ENCODE measurements around the gene ABCG4. TPM values are rescaled to one million over a fixed set of nuclear protein-coding genes. Genes with fewer than 3 reads are reported as not detected.

ABCG4 gene
- total and polyA plus RNA-seq, 2 experiments from 2014 or later, result 0.58 to 1.0 TPM

DNA sequence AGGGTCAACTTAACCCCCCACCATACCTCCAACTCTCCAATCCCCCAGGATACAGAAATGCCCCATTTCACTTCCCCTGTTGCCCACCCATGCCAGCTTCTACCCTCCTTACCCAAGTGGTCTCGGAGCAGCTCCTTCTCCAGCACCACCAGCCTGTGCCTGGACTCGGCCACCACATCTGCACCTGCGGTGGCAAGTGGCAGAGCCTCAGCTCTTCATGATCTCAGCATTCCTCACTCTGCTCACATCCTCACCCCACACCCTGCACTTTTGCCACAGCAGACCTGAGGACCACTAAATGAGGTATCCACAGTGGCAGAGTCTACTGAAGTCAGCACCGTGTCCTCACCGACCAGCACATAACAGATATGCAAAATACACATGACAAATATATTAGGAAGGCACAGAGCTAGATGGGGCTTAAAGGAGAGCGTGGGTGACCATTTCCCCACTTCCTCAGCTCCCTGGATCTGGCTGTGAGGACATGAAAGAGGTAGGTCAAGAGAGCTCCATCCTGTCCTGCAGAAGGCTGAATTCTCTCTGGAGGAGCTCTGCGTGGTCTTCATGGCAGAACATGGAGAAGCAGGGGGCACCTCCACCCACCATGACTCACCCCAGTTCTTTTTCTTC is 46.1 kb downstream of the ABCG4 start:
- peaks cover 3% of the 10 kb centered on the region; the same call in 1 of the 2 replicates for H3K4me1 ChIP-seq (ENCODE audit: insufficient read depth)
- peak overlapping the region; percentile 86; the same call in 1 of the 2 replicates for H2AFZ ChIP-seq
- peaks cover 5% of the 10 kb centered on the region for H3K27me3 Mint-ChIP-seq (ENCODE audit: insufficient read depth, low read depth, poor library complexity)
- peak overlapping the region; percentile 25; the same call in 1 of the 2 replicates for H3K4me3 ChIP-seq
- no peak overlapping the region; the same call in 1 of the 2 replicates for H3K4me2 ChIP-seq
- no peaks in the 10 kb centered on the region for H3K36me3 Mint-ChIP-seq (ENCODE audit: low read depth)
- DNase-seq (ENCODE audit: low spot score) (no peak), ATAC-seq (no peak)
- peaks cover 21% of the 10 kb centered on the region for H3K4me1 Mint-ChIP-seq
- no peaks in the 10 kb centered on the region for H3K27me3 ChIP-seq (ENCODE audit: insufficient read depth)
- H3K27ac Mint-ChIP-seq, result no peak overlapping the region
- H3K36me3 ChIP-seq (ENCODE audit: insufficient read depth), result no peaks in the 10 kb centered on the region
- no peaks in the 10 kb centered on the region for H3F3A ChIP-seq (replicated peaks; ENCODE audit: low read depth)
- H3K79me2 ChIP-seq (replicated peaks; ENCODE audit: insufficient read depth), result no peaks in the 10 kb centered on the region
- TF ChIP-seq STAT1 (IDR thresholded peaks at IDR 0.05; ENCODE audit: unreplicated experiment) (no peak), ZNF114 (CRISPR knock-in tag; IDR thresholded peaks at IDR 0.05) (no peak), JUNB (IDR thresholded peaks at IDR 0.05; ENCODE audit: unreplicated experiment) (no peak), CREB1 (CRISPR knock-in tag; IDR thresholded peaks at IDR 0.05; ENCODE audit: low read depth) (no peak), POLR2AphosphoS5 (IDR thresholded peaks at IDR 0.05; ENCODE audit: low read depth) (no peak), ZNF331 (CRISPR knock-in tag; IDR thresholded peaks at IDR 0.05; ENCODE audit: low read depth) (no peak), EZH2phosphoT487 (IDR thresholded peaks at IDR 0.05; ENCODE audit: unreplicated experiment) (no peak), EZH2 (IDR thresholded peaks at IDR 0.05; ENCODE audit: low read depth, unreplicated experiment) (no peak), NANOG (IDR thresholded peaks at IDR 0.05; ENCODE audit: borderline replicate concordance) (no peak)
- TF ChIP-seq, protein P1, sequence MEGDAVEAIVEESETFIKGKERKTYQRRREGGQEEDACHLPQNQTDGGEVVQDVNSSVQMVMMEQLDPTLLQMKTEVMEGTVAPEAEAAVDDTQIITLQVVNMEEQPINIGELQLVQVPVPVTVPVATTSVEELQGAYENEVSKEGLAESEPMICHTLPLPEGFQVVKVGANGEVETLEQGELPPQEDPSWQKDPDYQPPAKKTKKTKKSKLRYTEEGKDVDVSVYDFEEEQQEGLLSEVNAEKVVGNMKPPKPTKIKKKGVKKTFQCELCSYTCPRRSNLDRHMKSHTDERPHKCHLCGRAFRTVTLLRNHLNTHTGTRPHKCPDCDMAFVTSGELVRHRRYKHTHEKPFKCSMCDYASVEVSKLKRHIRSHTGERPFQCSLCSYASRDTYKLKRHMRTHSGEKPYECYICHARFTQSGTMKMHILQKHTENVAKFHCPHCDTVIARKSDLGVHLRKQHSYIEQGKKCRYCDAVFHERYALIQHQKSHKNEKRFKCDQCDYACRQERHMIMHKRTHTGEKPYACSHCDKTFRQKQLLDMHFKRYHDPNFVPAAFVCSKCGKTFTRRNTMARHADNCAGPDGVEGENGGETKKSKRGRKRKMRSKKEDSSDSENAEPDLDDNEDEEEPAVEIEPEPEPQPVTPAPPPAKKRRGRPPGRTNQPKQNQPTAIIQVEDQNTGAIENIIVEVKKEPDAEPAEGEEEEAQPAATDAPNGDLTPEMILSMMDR (conservative IDR thresholded peaks at IDR 0.05; ENCODE audit: low read depth in 2 of 2), result no peak
- TF ChIP-seq, protein P2, sequence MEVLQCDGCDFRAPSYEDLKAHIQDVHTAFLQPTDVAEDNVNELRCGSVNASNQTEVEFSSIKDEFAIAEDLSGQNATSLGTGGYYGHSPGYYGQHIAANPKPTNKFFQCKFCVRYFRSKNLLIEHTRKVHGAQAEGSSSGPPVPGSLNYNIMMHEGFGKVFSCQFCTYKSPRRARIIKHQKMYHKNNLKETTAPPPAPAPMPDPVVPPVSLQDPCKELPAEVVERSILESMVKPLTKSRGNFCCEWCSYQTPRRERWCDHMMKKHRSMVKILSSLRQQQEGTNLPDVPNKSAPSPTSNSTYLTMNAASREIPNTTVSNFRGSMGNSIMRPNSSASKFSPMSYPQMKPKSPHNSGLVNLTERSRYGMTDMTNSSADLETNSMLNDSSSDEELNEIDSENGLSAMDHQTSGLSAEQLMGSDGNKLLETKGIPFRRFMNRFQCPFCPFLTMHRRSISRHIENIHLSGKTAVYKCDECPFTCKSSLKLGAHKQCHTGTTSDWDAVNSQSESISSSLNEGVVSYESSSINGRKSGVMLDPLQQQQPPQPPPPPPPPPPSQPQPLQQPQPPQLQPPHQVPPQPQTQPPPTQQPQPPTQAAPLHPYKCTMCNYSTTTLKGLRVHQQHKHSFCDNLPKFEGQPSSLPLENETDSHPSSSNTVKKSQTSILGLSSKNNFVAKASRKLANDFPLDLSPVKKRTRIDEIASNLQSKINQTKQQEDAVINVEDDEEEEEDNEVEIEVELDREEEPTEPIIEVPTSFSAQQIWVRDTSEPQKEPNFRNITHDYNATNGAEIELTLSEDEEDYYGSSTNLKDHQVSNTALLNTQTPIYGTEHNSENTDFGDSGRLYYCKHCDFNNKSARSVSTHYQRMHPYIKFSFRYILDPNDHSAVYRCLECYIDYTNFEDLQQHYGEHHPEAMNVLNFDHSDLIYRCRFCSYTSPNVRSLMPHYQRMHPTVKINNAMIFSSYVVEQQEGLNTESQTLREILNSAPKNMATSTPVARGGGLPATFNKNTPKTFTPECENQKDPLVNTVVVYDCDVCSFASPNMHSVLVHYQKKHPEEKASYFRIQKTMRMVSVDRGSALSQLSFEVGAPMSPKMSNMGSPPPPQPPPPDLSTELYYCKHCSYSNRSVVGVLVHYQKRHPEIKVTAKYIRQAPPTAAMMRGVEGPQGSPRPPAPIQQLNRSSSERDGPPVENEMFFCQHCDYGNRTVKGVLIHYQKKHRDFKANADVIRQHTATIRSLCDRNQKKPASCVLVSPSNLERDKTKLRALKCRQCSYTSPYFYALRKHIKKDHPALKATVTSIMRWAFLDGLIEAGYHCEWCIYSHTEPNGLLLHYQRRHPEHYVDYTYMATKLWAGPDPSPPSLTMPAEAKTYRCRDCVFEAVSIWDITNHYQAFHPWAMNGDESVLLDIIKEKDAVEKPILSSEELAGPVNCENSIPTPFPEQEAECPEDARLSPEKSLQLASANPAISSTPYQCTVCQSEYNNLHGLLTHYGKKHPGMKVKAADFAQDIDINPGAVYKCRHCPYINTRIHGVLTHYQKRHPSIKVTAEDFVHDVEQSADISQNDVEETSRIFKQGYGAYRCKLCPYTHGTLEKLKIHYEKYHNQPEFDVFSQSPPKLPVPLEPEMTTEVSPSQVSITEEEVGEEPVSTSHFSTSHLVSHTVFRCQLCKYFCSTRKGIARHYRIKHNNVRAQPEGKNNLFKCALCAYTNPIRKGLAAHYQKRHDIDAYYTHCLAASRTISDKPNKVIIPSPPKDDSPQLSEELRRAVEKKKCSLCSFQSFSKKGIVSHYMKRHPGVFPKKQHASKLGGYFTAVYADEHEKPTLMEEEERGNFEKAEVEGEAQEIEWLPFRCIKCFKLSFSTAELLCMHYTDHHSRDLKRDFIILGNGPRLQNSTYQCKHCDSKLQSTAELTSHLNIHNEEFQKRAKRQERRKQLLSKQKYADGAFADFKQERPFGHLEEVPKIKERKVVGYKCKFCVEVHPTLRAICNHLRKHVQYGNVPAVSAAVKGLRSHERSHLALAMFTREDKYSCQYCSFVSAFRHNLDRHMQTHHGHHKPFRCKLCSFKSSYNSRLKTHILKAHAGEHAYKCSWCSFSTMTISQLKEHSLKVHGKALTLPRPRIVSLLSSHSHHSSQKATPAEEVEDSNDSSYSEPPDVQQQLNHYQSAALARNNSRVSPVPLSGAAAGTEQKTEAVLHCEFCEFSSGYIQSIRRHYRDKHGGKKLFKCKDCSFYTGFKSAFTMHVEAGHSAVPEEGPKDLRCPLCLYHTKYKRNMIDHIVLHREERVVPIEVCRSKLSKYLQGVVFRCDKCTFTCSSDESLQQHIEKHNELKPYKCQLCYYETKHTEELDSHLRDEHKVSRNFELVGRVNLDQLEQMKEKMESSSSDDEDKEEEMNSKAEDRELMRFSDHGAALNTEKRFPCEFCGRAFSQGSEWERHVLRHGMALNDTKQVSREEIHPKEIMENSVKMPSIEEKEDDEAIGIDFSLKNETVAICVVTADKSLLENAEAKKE (CRISPR knock-in tag; IDR thresholded peaks at IDR 0.05), result no peak
- TF ChIP-seq, protein P3, sequence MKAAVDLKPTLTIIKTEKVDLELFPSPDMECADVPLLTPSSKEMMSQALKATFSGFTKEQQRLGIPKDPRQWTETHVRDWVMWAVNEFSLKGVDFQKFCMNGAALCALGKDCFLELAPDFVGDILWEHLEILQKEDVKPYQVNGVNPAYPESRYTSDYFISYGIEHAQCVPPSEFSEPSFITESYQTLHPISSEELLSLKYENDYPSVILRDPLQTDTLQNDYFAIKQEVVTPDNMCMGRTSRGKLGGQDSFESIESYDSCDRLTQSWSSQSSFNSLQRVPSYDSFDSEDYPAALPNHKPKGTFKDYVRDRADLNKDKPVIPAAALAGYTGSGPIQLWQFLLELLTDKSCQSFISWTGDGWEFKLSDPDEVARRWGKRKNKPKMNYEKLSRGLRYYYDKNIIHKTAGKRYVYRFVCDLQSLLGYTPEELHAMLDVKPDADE (IDR thresholded peaks at IDR 0.05), result no peak
- TF ChIP-seq, protein P4, sequence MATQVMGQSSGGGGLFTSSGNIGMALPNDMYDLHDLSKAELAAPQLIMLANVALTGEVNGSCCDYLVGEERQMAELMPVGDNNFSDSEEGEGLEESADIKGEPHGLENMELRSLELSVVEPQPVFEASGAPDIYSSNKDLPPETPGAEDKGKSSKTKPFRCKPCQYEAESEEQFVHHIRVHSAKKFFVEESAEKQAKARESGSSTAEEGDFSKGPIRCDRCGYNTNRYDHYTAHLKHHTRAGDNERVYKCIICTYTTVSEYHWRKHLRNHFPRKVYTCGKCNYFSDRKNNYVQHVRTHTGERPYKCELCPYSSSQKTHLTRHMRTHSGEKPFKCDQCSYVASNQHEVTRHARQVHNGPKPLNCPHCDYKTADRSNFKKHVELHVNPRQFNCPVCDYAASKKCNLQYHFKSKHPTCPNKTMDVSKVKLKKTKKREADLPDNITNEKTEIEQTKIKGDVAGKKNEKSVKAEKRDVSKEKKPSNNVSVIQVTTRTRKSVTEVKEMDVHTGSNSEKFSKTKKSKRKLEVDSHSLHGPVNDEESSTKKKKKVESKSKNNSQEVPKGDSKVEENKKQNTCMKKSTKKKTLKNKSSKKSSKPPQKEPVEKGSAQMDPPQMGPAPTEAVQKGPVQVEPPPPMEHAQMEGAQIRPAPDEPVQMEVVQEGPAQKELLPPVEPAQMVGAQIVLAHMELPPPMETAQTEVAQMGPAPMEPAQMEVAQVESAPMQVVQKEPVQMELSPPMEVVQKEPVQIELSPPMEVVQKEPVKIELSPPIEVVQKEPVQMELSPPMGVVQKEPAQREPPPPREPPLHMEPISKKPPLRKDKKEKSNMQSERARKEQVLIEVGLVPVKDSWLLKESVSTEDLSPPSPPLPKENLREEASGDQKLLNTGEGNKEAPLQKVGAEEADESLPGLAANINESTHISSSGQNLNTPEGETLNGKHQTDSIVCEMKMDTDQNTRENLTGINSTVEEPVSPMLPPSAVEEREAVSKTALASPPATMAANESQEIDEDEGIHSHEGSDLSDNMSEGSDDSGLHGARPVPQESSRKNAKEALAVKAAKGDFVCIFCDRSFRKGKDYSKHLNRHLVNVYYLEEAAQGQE (IDR thresholded peaks at IDR 0.05; ENCODE audit: unreplicated experiment), result no peak
- H3K9me2 ChIP-seq (ENCODE audit: insufficient read depth), result no peaks in the 10 kb centered on the region
- no peaks in the 10 kb centered on the region for H3K9me3 Mint-ChIP-seq
- no peak overlapping the region for H3K27ac ChIP-seq (ENCODE audit: low read depth)
- peak overlapping the region; percentile 14; the same call in 2 of the 3 replicates for H3K4me3 Mint-ChIP-seq
- no peaks in the 10 kb centered on the region for H4K20me1 ChIP-seq (replicated peaks; ENCODE audit: insufficient read depth)

Measured in GM23338 (cell line).